CD4-positive, alpha-beta T cell treated with Interleukin-17A for 4 hours (primary cell): ENCODE measurements around the gene FOXM1.

Source experiments
- DNase-seq: peaks from one replicate; pipeline ENCODE4 v3.0.0-alpha.2; 2020; ENCODE audit warnings: mixed read lengths

The FOXM1 gene, protein sequence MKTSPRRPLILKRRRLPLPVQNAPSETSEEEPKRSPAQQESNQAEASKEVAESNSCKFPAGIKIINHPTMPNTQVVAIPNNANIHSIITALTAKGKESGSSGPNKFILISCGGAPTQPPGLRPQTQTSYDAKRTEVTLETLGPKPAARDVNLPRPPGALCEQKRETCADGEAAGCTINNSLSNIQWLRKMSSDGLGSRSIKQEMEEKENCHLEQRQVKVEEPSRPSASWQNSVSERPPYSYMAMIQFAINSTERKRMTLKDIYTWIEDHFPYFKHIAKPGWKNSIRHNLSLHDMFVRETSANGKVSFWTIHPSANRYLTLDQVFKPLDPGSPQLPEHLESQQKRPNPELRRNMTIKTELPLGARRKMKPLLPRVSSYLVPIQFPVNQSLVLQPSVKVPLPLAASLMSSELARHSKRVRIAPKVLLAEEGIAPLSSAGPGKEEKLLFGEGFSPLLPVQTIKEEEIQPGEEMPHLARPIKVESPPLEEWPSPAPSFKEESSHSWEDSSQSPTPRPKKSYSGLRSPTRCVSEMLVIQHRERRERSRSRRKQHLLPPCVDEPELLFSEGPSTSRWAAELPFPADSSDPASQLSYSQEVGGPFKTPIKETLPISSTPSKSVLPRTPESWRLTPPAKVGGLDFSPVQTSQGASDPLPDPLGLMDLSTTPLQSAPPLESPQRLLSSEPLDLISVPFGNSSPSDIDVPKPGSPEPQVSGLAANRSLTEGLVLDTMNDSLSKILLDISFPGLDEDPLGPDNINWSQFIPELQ

DNA sequence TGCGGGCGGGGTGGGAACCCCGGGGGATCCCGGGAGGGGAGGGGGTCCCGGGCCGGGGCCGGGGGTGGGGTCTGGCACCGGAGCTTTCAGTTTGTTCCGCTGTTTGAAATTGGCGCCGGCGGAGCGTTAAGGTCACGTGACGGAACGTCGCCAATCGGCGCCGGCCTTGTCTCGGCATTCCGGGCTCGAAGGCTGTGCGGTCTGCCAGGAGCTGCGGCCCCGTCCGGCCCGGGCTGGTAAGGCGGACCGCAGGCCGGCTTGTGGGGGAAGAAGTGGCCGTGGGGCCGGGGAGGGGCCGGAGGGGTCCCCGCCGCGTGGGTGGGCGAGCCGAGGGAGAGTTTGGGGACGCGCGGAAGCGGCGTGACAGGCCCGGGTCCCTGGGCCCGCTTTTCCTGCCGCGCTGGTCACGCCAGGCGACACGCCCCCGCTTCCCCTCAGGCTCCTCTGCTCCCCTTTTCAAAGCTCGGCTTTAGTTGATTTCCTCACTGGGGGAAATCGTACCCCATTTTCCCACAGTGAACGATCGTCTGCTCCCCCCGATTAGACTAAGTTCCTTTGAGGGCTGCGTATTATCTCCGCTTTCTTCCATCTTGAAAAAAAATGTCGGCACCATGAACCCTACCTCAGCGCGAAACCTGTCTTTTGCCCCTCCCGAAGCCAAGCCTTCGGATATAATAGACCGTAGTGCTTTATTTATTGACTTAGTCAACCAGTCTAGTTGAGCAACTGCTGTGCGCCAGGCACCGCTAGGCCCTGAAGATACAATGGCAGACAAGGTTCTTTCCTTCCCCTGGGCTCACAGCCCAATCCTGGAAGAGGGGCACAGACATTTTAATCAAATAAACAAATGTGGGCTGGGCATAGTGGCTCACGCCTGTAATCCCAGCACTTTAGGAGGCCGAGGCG, at the start of gene FOXM1, which contains the start of gene RHNO1:
Gene FOXM1, minus strand, starts transcription at position 128 of the 906 bp plus-strand sequence. CDS start 2,696 bp downstream, outside the sequence.
Gene RHNO1, plus strand, starts transcription at position 177 of the 906 bp plus-strand sequence. CDS start 8,144 bp downstream, outside the sequence.
- peak; percentile 86 for DNase-seq

DNA sequence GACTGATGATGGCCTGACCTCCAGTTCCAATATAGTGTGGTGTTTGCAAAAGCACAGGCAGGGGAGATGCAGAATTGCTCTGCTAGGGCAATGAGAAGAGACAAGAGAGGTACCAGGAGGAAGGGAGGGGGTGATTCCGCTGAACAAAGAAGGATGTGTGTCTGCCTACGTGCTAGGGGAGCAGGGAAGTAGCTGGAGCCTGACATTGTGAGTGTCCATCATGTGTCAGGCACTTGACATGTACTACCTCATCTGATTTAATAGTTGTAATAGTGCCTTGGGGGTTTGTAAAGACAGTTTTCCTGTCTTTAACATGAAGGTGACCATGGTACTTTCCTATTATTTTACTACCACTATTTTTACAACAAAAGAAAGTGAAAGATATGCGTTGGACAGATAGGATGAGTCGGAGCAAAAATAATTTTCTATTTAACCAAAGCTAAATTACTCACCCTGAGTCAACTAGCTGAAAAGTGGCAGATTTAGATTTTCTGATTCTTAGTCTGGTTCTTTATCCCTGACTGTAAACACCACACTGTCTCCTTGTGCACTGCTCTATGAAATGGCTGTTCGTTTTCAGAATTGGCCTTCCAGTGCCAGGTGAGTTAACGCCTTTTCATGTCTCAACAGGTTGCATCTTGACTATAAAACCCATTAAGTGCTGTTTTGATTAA, 48.5 kb upstream of the FOXM1 start:
- no peak for DNase-seq

DNA sequence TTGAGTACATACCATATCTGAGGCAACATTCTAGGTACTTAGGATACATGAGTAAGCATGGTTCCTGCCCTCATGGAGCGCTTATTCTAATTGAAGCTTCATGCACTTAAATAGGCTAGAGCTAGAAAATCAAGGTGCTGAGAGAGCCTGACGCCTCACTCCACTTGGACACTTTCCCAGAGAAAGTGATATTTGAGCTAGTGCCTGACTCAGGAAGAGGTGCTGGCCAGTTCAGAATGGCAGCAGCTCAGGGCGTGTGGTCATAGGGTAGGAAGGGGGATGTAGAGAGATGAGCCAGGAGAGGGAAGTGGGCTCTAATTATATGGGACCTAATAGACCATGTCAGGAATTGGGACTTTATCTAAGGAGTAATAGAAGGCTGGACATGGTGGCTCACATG, 47.0 kb upstream of the FOXM1 start:
- DNase-seq: no peak

DNA sequence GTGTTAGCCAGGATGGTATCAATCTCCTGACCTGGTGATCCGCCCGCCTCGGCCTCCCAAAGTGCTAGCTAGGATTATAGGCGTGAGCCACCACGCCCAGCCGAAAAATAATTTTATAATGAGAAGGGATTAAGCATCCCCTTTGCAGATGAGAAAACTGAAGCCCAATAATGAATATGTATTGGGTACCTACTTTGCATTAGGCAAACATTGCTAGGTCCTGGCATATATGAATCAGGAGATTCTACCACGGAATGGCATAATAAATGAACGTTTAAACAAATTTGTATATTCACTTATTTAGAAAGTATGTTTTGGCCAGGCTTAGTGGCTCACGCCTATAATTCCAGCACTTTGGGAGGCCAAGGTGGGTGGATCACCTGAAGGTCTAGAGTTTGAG, 46.1 kb upstream of the FOXM1 start:
- DNase-seq: no peak

DNA sequence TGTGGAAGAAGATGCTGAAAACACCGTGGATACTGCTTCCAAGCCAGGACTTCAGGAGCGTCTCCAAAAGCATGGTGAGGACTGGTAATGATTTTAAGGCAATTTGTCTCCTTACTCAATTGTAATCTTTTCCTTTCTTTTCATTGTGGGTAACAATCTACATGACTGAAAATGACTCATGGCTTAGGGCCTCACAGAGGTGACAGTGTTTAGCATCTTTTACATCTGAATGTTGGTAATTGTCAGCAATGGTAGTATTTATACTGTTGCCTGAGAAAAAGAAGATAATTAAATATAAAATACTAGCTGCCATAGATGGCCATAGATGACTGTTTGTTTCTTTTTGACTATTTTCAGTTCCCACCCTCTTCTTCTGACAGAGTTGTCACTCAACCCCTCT, 45.4 kb upstream of the FOXM1 start:
- no peak for DNase-seq

DNA sequence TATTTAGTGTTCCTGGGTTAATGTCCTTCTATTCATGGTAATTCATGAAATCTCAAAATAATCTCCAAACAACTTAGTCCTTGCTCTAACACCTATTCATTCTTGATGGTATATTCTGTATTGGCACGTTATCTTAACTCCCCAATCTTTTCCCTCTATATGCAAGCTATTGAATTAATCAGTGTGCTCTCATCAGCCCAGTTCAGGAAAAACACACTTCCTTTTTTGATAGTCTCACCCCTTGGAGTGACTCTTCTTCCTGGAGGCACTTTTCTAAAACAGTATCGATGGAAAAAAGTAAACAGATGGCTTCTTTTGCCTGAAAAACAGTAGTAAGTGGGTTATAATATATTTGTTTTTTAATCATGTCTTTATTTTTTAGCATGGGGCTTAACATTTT, 42.3 kb upstream of the FOXM1 start:
- DNase-seq: no peak

DNA sequence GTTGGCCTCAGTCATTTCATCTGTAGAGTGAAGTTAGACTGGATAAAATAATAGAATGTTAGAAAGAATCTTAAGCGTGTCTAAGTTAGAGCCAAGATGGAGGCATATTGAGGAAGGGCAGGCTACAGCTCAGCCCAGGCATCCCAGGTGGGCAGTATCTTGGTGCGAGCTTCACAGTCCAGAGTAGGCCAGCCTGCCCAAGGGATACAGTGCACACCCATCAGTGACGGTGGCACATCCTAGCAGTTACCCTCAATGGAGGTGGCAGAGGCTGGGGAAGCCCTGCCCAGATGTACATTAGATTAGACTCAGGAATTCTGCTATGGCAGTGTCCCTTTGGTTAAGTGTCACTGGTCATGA, 35.2 kb upstream of the FOXM1 start:
- no peak for DNase-seq

DNA sequence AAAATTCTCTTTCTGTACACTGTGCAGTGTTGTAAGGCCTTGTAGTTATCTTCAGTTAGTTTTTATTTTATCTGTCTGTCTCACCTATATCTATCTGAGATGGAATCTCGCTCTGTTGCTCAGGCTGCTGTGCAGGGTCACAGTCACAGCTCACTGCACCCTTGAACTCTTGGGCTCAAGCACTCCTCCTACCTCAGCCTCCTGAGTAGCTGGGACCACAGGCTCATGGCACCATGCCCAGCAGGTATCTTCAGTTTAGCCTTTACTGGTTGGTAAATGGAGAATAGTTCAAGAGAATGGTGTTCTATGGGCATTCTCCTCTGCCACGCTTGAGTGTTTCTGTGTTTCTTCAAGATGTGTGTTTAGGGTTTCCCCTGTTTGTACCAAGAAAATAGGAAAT, 27.3 kb upstream of the FOXM1 start:
- DNase-seq: no peak

DNA sequence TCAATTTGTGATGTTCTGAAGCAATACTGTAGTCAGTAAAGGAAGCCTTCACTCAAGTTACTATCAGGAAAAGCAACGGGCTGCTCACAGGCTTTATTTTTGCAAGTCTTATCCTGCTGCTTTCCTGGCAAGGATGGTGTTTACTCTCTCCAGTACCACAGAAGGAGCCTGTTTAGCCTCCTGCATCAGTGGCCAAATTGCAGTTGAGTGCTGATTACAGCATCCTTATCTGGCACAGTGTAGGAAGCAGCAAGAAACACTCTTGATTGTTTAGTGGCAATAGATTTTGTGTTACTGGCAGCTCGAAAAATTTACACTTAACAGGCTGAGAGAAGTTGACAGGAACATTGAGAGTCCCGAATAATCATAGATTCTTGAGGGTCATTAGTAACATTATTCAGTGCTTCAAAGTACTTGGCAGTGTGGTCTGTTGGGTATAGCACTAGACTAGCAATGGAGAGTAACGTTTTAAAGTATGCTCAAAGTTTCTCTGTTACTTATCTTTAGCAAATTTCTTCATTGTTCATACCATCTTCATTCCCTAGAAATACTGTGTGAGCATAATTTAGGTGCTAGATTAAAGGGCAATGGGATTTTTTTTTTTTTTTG, 25.4 kb upstream of the FOXM1 start:
- no peak for DNase-seq

DNA sequence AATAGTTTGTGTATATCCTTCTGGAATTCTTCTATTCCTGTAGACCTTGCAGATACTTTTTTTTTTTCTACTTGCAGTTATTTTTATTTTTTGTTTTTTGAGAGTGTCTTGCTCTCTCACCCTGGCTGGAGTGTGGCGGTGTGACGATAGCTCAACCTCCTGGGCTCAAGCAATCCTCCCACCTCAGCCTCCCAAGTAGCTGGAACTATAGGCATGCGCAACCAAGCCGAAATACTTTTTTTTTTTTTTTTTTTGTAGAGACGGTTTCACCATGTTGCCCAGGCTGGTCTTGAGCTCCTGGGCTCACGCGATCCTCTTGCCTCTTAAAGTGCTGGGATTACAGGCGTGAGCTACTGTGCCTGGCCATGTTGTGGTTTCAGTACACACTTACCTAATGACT, 23.7 kb upstream of the FOXM1 start:
- no peak for DNase-seq

DNA sequence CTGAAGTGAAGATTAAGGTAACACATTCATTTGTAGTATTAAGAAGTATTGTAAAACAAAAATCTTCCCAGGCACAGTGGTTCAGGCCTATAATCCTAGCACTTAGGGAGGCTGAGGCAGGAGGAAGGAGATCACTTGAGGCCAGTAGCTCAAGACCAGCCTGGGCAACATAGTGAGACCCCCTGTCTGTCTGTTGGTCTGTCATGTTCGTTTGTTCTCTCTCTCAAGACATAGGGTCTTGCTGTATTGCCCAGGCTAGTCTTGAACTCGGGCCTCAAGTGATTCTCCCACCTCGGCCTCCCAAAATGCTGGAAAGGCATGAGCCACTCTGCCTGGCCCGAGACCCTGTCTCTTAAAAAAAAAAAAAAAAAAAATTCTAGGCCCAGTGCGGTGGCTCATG, 20.4 kb upstream of the FOXM1 start:
- DNase-seq: no peak

DNA sequence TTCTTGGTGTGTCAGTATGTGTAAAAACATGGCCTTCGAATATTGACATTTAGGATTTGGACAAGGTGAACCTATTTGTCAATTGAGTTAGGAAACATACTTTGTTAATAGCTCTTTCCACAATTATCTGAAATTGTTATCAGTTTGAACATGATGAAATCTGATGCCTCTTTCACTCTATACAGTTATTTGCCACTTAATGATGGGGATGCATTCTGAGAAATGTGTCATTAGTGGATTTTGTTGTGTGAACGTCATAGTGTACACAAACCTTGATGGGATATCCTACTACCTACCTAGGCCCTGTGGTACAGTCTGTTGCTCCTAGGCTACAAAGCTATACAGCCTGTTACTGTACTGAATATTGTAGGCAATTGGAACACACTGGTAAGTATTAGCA, 18.5 kb upstream of the FOXM1 start:
- DNase-seq: no peak

DNA sequence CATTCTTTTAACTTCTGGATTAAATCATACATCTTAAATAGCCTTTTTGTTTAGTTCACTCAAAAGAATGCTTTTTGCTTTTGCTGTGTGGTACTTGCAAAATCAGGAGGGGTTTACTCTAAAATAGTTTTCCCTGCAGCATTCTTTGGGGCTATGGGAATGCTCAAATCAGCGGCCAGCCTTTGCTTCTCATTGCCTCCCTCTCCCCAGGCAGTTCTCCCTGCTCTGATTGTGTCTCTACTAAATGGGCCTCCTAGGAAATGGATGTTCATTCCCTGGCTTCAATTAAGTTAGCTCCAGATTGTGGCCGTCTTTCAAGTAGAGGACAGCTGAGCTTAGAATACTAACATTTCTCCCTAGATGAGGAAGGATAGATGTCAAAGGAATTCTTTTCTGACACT, 18.1 kb upstream of the FOXM1 start:
- no peak for DNase-seq

DNA sequence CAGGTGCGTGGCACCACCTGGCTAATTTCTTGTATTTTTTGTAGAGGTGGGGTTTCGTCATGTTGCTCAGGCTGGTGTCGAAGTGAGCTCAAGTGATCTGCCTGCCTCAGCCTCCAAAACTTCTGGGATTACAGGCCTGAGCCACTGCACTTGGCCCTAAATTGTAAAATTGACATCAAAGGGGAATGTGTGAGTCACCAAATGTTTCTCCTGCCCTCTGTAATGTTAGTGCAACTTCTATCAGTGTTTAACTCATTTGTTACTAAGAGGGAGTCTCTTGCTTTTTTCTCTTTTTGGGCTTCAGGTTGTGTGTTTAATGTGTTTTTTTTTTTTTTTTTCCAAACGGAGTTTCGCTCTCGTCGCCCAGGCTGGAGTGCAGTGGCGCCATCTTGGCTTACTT, 16.0 kb upstream of the FOXM1 start:
- no peak for DNase-seq

DNA sequence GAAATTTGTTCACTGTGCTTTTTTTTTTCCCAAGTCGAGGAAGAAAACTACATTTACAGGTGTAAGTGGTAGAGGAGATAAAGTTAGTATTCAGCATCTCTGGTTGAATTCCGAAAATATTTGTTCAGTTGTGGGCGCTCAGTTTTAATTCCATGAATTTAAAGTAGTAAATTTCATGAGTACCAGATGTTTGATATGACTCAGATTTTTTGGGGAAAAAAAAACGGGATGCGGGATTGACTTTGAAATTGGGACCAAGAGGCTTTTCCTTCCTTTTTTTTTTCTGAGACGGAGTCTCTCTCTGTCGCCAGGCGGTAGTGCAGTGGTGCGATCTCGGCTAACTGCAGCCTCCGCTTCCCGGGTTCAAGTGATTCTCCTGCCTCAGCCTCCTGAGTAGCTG, 15.3 kb upstream of the FOXM1 start:
- no peak for DNase-seq

DNA sequence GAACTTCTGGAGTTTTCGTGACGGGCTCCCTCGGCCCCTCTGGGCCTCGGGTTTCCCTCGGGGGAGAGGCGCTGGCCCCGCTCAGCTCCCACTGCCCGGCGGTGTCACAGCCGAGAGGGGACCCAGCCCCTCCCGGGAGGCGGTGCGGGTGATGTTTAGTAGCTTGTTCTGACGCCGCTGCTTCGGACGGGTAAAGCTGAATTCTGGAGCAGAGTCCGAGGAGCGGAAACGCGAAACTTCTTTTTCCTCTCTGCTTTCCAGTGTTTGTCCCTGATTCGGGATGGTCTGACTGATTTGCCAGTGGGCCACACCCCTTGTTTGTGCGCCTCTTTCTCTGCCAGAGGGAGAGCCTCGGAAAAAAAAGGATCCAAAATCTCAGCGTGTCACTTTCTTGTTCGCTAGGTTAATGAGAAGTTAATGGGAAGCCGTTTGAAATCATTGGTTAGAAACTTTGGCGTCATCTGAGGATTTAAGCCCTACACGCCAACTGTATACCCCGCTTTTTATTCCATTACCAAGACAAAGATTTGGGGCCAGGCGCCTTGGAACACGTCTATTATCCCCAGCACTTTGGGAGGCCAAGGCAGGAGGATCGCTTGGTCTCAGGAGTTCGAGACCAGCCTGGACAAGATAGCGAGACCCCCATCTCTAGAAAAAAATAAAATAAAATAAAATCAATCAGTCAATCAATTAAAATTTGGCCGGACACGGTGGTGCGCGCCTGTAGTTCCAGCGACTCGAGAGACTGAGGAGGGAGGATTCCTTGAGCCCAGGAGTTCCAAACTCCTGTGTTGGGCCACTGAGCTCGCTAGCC, 14.5 kb upstream of the FOXM1 start:
- DNase-seq: peak; percentile 48

DNA sequence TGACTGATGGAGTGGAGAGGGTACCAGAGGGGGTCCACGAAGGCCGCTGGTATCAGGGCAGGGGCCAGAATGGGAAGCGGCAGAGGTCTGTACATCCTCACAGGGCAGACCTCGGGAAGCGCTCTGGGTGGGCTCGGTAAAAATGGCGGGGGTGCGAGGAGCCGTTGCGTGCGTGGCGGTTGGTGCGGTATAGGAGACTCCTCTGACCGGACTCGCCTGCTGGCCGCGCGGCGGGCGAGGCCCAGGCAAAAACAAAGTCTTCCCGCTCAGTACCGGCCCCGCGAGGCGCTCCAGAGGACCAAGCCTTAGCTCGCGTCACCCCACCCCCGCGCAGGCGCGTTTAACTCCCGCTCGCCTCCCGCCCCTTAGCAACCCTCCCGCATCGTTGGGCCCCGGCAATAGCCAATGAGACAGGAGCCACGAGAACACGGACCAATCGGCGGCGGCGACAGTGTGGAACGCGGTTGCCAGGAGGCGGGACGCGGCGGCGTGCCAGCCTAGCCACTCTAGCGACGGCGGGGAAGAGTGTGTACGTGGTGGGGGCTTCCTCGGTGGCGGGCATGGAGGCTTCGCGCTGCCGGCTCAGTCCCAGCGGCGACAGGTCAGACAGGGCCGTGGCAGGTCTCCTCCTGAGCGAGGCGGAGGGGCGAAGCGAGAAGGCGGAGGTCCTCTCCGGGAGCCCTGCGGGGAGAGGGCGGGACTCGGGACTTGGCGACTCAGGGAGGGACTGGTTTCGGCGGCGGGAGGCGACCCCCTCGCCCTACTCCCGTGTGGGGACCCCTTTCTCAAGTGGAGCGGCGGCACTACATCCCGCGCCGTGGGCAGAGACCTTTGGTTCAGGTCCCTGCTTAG, 13.6 kb upstream of the FOXM1 start, which contains the start of gene TULP3:
Gene TULP3, plus strand, starts transcription at position 504 of the 852 bp plus-strand sequence. Its CDS starts 57 bp downstream, at position 561.
- peak; percentile 98 for DNase-seq

DNA sequence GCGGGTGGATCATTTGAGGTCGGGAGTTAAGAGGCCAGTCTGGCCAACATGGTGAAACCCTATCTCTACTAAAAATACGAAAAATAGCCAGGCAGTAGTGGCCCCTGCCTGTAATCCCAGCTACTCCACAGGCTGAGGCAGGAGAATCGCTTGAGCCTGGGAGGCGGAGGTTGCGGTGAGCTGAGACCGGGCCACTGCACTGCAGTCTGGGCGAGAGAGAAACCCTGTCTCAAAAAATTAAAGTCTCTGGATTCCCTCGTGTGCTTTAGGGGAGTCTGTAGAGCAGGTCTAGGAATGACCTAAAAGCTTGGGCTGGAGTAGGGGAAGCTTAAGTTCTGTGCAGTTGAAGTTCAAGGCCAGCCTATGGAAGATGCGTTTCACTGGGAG, 13.0 kb upstream of the FOXM1 start:
- no peak for DNase-seq

DNA sequence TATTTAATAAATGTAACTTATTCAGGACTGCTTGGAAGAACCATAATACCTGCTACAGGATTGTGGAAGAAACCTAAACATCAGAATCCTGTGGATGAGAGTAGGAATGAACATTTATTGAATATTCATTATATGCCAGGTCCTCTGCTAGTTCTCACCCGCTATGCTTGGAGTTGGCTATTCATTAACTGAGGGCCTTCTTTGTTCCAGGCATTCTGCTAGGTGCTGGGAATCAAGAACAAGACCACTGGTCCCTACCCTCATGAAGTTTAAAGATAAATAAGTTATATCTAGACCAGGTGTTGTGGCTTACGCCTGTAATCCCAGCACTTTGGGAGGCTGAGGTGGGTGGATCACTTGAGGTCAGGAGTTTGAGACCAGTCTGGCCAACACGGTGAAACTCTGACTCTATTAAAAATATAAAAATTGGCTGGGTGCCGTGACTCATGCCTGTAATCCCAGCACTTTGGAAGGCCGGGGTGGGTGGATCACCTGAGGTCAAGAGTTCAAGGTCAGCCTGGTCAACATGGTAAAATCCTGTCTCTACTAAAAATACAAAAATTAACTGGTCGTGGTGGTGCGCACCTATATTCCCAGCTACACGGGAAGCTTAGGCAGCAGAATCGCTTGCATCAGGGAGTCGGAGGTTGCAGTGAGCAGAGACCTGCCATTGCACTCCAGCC, 9.9 kb upstream of the FOXM1 start:
- no peak for DNase-seq

DNA sequence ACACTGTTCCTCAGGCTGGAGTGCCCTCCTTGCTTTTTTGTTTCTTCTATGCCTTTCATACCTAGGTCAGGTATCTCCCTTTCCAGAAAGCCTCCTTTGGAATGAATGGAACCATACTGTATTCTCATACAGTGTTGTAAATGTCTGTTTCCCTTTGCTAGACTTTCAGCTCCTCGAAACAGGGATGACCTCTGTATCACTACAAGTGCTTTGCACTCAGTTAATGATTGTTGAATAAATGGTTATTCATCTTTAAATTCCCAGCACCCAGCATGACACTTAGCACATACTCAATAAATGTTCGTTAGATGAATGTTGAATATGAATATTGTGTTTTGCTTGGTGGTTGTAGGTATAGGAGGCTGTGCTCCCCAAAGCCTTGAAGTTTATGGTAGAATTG, 7.8 kb upstream of the FOXM1 start:
- DNase-seq: no peak
